Skeletal muscle tissue (tissue), 4 donors: ENCODE results near the gene NRXN2. TPM values are rescaled to one million over a fixed set of nuclear protein-coding genes. Genes with fewer than 3 reads are reported as not detected.

Source experiments
- H3K27ac ChIP-seq: one replicate; pipeline ENCODE4 v1.7.0; 2013; ENCODE audit warnings: mild to moderate bottlenecking, low read depth, low read length, inconsistent platforms
- H3K27me3 ChIP-seq, 3 donors: one replicate each; pipeline ENCODE4 v1.7.0; 2013; ENCODE audit warnings: low read length in 3 of 3; ENCODE audit not compliant: control insufficient read depth in 3 of 3, insufficient read depth in 3 of 3
- H3K36me3 ChIP-seq, 3 donors: one replicate each; pipeline ENCODE4 v1.7.0; 2013; ENCODE audit warnings: low read length in 3 of 3; ENCODE audit not compliant: control insufficient read depth in 3 of 3, insufficient read depth in 3 of 3
- H3K4me1 ChIP-seq, 3 donors: one replicate each; pipeline ENCODE4 v1.7.0; 2013; ENCODE audit warnings: low read length in 3 of 3, mild to moderate bottlenecking in 3 of 3; ENCODE audit not compliant: control insufficient read depth in 3 of 3, insufficient read depth in 3 of 3
- H3K4me3 ChIP-seq, 3 donors: one replicate each; pipeline ENCODE4 v1.7.0; 2013; ENCODE audit warnings: low read length in 3 of 3
- H3K9ac ChIP-seq, 3 donors: one replicate each; pipeline ENCODE4 v1.7.0; 2013; ENCODE audit warnings: low read length in 3 of 3, mild to moderate bottlenecking in 3 of 3, moderate library complexity in 2 of 3, low read depth in 1 of 3
- H3K9me3 ChIP-seq, 3 donors: one replicate each; pipeline ENCODE4 v1.7.0; 2013; ENCODE audit warnings: low read length in 3 of 3; ENCODE audit not compliant: control insufficient read depth in 3 of 3
- total RNA-seq: library from RNA; depleted of rRNA; stranded (reverse); fragments of >200 nt; gene quantifications from one replicate; pipeline ENCODE4 v1.2.3, GENCODE V29; 2014
- donor health status: Osteomylitis.

Gene NRXN2
- total RNA-seq, 1 donor from 2014 or later, result 9.4 TPM

DNA sequence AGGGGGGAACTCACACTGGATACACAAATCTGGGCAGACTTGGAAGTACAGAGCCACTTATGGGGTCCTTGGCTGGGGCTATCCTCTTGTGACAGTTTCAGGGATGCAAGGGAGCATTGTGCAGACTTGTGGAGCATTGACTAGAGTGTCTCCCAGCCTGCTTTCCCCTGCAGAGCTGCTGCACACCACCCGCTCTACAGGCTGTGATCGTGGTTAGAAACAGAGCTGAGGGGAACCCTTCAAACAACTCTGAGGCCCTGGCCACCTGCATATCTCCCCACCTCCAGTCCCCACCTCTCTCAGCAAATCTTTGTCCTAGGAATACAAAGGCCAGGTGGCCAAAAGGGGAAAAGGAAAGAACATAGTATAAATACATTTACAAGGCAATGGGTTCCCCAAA lies 64.7 kb downstream of the NRXN2 start:
- no peaks in the 10 kb centered on the region for H3K36me3 ChIP-seq
- no peak overlapping the region for H3K4me3 ChIP-seq
- peaks cover 18 to 36% (median 20%) of the 10 kb centered on the region in 3 donors for H3K4me1 ChIP-seq
- peaks cover 0 to 8% (median 5%) of the 10 kb centered on the region in 3 donors for H3K27me3 ChIP-seq
- H3K9ac ChIP-seq, result no peak overlapping the region
- no peak overlapping the region for H3K27ac ChIP-seq
- no peaks in the 10 kb centered on the region for H3K9me3 ChIP-seq

DNA sequence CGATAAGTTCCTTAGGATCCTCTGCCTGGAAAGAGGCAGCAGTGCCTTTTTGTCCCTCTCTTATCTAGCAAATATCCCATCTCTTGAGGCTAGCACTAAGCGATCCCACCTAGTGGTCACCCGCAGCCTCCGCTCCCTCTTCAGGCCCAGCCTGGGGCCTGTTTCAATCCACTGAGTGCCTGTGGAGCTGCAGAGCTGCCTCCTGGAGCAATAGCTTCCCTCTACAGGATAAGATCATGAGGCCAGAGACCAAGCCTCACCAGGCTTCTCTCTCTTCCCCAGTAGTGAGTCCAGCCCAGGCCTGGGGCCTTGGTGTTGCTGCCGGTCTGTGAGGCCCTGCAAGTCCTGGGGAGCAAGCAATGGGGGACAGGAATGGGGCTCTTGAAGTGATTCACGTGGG lies 66.1 kb downstream of the NRXN2 start:
- Histone ChIP-seq H3K27ac (no peak overlapping the region), H3K4me1 (peaks cover 21 to 41% (median 23%) of the 10 kb centered on the region in 3 donors), H3K36me3 (no peaks in the 10 kb centered on the region), H3K9ac (no peak overlapping the region), H3K9me3 (no peaks in the 10 kb centered on the region), H3K4me3 (no peak overlapping the region), H3K27me3 (peaks cover 0 to 8% (median 5%) of the 10 kb centered on the region in 3 donors)

DNA sequence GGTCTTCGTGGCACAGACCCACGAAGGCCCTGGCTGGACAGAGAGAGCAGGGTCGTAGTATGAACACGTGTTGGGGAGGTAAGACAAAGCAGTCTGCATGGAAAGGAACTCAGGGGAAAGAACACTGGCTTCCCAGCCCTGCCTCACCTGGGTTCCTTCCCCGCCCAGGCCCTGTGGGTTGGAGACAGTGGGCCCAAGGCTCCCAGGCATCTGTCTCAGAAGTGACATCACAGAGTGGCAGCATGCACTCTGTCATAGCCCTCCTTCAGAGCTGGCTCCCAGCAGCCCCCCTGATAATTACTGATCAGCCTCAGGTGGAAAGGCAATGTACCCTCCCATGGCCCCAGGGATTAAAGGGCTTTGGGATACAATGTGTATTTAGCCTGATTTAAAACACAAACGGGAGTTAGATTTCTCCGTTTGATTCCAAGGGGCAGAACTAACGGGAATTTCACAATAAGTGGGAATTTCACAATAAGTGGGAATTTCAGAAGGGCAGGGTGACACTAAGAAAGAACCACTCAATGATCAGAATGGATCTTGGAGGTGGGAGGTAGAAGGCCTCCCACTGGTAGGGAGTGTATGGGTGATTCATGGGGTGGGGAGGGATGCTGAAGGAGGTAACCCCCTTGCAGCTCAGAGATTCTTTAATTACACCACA lies 66.9 kb downstream of the NRXN2 start:
- no peaks in the 10 kb centered on the region for H3K36me3 ChIP-seq
- peaks cover 19 to 38% (median 19%) of the 10 kb centered on the region in 3 donors for H3K4me1 ChIP-seq
- H3K9me3 ChIP-seq, result no peaks in the 10 kb centered on the region
- no peak overlapping the region for H3K4me3 ChIP-seq
- H3K27me3 ChIP-seq, result peaks cover 0 to 8% (median 5%) of the 10 kb centered on the region in 3 donors
- no peak overlapping the region for H3K9ac ChIP-seq
- no peak overlapping the region for H3K27ac ChIP-seq

DNA sequence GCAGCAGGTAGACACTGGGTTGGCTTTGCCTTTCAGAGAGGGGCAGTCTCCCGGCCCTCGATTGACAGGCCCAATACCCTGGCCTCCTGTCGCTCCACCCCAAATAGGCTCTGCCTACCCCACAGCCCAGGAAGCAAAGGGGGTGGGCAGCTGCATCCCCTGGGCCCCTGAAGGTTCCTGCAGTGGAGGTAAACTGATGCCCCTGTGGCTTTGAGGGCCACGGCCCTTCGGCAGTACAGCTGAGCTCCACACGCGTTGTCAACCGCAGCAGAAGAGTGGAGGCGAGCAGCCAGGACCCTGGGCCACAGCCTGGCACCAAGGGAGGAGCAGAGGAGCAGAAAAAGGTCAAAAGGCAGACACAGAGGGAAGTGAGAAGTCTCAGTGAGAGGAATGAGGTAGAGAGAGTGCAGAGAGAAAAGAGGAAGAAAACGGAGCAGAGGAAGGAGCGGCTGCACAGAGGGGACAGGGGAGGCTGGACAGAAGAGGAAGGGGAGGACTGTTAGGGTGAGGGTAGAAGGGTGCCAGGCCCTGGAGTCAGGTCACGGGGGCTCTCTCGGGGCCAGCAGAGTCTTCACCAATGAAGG lies 67.9 kb downstream of the NRXN2 start:
- no peaks in the 10 kb centered on the region for H3K9me3 ChIP-seq
- H3K9ac ChIP-seq, result no peak overlapping the region
- H3K27ac ChIP-seq, result no peak overlapping the region
- peaks cover 9 to 28% (median 11%) of the 10 kb centered on the region in 3 donors for H3K4me1 ChIP-seq
- H3K36me3 ChIP-seq, result no peaks in the 10 kb centered on the region
- H3K4me3 ChIP-seq, result no peak overlapping the region
- H3K27me3 ChIP-seq, result peaks cover 2 to 13% (median 4%) of the 10 kb centered on the region in 3 donors

DNA sequence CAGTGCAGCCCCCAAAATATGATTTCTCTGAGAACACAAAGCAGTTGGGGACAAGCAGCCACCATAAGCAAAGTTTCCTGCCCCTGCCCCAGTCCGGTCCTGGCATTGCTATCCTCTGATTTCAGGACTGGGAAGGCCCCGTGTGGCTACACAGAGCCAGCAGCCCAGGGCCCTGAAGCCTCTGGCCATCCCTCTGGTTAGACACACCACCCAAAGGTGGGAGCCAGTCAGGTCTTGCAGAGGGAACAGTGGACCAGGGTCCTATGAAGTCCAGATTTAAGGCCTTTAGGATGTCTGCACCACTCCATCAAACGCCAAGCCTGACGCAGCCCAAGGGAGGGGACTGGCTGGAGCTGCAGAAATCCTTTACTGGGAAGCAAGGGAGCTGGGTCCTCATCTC lies 68.6 kb downstream of the NRXN2 start:
- H3K9me3 ChIP-seq, result no peaks in the 10 kb centered on the region
- no peak overlapping the region for H3K4me3 ChIP-seq
- H3K4me1 ChIP-seq, result peaks cover 4 to 22% (median 10%) of the 10 kb centered on the region in 3 donors
- no peak overlapping the region for H3K27ac ChIP-seq
- H3K27me3 ChIP-seq, result peaks cover 0 to 14% (median 5%) of the 10 kb centered on the region in 3 donors
- H3K9ac ChIP-seq, result no peak overlapping the region
- no peaks in the 10 kb centered on the region for H3K36me3 ChIP-seq

DNA sequence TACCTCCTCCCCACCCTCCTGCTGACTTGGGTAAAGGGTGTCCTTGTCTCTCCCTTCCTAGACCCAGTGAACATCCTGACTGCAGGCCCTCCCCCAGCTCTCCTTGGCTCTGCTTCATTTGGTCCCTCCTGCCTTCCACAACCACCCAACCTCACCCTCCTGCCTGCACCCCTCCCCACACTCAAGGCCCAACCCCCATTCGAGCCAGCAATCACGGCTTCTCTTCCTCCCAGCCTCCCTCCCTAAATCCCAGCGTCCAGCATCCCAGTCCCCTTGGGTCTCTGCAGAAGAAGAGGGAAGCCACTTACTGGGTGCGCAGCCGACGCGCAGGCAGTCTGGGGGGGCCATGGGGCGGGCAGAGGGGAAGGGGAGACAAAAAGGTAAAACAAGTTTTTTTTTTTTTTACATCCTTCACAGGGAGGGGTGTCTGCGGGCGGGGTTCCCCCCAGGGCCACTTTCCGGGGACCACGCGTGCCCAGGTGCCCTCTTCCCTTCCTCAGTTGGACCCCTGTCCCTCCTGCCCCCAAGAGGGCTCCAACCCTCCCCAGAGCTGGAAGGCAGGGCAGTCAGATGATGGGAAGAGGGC lies 69.5 kb downstream of the NRXN2 start:
- Histone ChIP-seq H3K27me3 (peaks cover 0 to 17% (median 5%) of the 10 kb centered on the region in 3 donors), H3K9ac (no peak overlapping the region), H3K4me1 (peaks cover 7 to 21% (median 11%) of the 10 kb centered on the region in 3 donors), H3K9me3 (no peaks in the 10 kb centered on the region), H3K4me3 (no peak overlapping the region), H3K36me3 (no peaks in the 10 kb centered on the region), H3K27ac (no peak overlapping the region)

DNA sequence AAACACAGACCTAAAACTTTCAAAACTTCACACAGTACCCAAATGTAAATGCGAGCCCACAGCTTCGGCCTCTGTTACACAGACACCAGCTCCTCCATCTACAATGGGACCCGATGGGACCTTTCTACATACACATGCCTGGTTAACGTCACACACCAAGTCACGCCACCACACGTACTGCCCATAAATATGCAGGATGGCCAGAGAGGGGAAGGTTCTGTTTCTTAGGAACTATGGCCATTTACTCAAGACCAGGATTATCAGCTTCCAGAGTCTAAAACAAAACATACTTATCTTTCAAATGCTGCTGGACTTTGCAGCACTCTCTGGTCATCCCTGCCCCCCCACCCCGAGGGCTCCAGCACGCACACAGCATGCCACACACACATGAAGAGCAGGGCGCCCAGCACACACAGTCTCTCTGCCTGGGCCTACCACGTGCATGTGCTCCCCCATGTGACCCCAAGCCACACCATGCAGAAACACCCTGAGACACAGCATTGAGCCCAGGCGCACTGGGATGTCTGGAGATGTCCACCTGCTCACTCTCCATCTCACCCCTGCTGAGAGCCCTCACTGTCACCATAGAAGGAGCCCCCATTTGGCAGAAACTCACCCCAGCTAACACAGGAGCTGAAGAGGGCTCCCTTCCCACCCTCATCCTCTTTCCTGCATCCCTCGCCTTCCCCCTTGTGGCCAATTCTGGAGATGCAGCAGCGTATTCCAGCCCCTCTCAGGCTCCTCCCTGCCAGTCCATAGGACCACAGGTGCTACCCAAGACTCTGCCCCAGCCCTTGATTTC lies 70.2 kb downstream of the NRXN2 start:
- Histone ChIP-seq H3K36me3 (no peaks in the 10 kb centered on the region), H3K9ac (no peak overlapping the region), H3K27ac (no peak overlapping the region), H3K4me1 (peaks cover 7 to 21% (median 11%) of the 10 kb centered on the region in 3 donors), H3K27me3 (peaks cover 5 to 23% (median 7%) of the 10 kb centered on the region in 3 donors), H3K9me3 (no peaks in the 10 kb centered on the region), H3K4me3 (no peak overlapping the region)

DNA sequence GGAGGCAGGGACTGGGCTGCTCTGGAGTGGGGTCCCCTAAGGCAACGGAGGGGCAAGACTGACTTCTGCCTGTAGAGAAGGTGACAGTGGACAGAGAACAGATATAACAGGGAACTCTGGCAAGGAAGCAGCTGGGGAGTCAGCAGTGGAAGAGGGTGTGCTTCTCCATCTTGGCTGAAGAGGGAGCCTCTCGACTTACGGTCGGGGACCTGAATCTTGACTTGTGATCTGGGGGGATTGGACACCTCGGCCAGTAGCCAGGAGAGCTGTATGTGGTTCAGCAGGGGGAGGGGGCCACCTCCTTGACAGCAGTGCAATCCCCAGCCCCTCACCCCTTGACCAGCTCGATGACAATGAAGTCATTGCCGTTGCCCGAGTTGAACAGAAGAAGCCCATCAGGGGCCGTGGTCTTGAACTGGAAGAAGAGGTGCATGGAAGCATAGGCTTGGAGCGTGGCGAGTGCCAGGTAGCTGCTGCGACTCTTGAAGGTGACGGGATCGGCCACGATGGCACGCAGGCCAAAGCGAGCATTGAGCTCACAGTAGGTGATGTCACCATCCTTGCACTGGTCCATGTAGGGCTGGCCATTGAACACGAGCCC lies 72.0 kb downstream of the NRXN2 start:
- Histone ChIP-seq H3K27ac (no peak overlapping the region), H3K4me1 (peaks cover 7 to 20% (median 11%) of the 10 kb centered on the region in 3 donors), H3K9me3 (no peaks in the 10 kb centered on the region), H3K4me3 (no peak overlapping the region), H3K27me3 (peaks cover 10 to 26% (median 11%) of the 10 kb centered on the region in 3 donors), H3K36me3 (no peaks in the 10 kb centered on the region), H3K9ac (no peak overlapping the region)

DNA sequence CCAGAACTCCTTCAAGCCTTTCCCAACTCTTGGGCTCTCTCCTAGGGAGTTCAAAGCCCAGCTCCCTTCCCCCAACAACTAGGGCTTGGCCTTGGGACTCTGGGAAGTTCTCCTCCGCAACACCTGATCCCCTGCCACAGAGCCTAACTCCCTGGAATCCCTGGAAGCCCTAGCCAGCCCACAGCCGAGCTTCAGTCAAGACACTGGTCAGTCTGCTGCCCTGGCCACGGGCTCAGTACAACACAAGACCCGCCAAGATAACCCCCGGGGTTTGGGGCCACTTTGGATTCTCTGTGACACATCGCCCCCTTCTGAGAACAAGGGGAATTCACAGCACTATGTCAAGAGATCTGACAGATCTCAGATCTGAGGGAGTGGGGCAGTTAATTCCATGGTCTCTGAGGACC lies 73.7 kb downstream of the NRXN2 start:
- H3K36me3 ChIP-seq, result no peaks in the 10 kb centered on the region
- no peak overlapping the region for H3K27ac ChIP-seq
- no peak overlapping the region for H3K4me3 ChIP-seq
- H3K27me3 ChIP-seq, result peaks cover 17 to 36% (median 24%) of the 10 kb centered on the region in 3 donors
- no peaks in the 10 kb centered on the region for H3K9me3 ChIP-seq
- no peak overlapping the region for H3K9ac ChIP-seq
- peaks cover 5 to 9% (median 6%) of the 10 kb centered on the region in 3 donors for H3K4me1 ChIP-seq
